ENCODE data around the gene LTB4R2. TPM values are rescaled to one million over a fixed set of nuclear protein-coding genes. Genes with fewer than 3 reads are reported as not detected.

Gene LTB4R2
- total RNA-seq, result 5.6 and 7.7 TPM in 2 replicates

GRCh38 chr14:24309538-24310264, at the start of gene LTB4R2:
TSS of gene LTB4R2 (plus strand) at chr14:24310140. CDS start at chr14:24310665, 525 bp downstream.

GRCh38 chr14:24262821-24263733, 46.9 kb upstream of the LTB4R2 start, which contains the start of gene TGM1:
TSS of gene TGM1 (minus strand) at chr14:24263177. CDS start at chr14:24262352, 825 bp downstream.

GRCh38 chr14:24271134-24271833, 38.7 kb upstream of the LTB4R2 start, which contains the start of gene RABGGTA:
TSS of gene RABGGTA (minus strand) at chr14:24271597. CDS start at chr14:24271115, 482 bp downstream.

GRCh38 chr14:24299255-24300191, 10.4 kb upstream of the LTB4R2 start, which contains the start of the genes DHRS1 and NOP9:
TSS of gene DHRS1 (minus strand) at chr14:24299780. CDS start at chr14:24299106, 674 bp downstream.
TSS of gene NOP9 (plus strand) at chr14:24299850. CDS start at chr14:24299955, 105 bp downstream.

GRCh38 chr14:24307575-24308341, 2.2 kb upstream of the LTB4R2 start, which contains the start of gene CIDEB:
TSS of gene CIDEB (minus strand) at chr14:24307977. CDS start at chr14:24307858, 119 bp downstream.

GRCh38 chr14:24310646-24311604, 985 bp downstream of the LTB4R2 start, which contains the start of gene LTB4R:
TSS of gene LTB4R (plus strand) at chr14:24311502. CDS start at chr14:24315652, 4,150 bp downstream.

GRCh38 chr14:24334431-24335291, 24.7 kb downstream of the LTB4R2 start, which contains the start of gene ADCY4:
TSS of gene ADCY4 (minus strand) at chr14:24335071. CDS start at chr14:24334652, 419 bp downstream.

GRCh38 chr14:24339284-24340151, 29.6 kb downstream of the LTB4R2 start, which contains the start of gene RIPK3:
TSS of gene RIPK3 (minus strand) at chr14:24339991. CDS start at chr14:24339826, 165 bp downstream.

Small RNA genes lying within 50 kb of the gene (small RNA-seq; reads per million reads assigned to genes)
- gene RF00026 (ENCODE audit: low replicate concordance), result not detected

Other genes with a start within 250 kb of the LTB4R2 start
- gene CPNE6, start 238.6 kb upstream of the LTB4R2 start, total RNA-seq, result under 0.01 TPM in 1 of 2 replicates, not detected in the other
- 10.3 and 48.8 TPM in 2 replicates for gene PCK2, start 215.8 kb upstream of the LTB4R2 start, total RNA-seq
- 42.9 and 54.3 TPM in 2 replicates for gene DCAF11, start 195.4 kb upstream of the LTB4R2 start, total RNA-seq
- gene NRL, start 195.2 kb upstream of the LTB4R2 start, total RNA-seq, result 0.72 and 1.3 TPM in 2 replicates
- gene FITM1, start 179.5 kb upstream of the LTB4R2 start, total RNA-seq, result 0.44 TPM in 1 of 2 replicates, not detected in the other
- gene PSME1, start 173.9 kb upstream of the LTB4R2 start, total RNA-seq, result 51.5 and 134 TPM in 2 replicates
- gene EMC9, start 168.5 kb upstream of the LTB4R2 start, total RNA-seq, result 14.3 and 14.9 TPM in 2 replicates
- gene PSME2, start 163.5 kb upstream of the LTB4R2 start, total RNA-seq, result 71.8 and 89.9 TPM in 2 replicates
- 57.8 and 65.3 TPM in 2 replicates for gene RNF31, start 162.6 kb upstream of the LTB4R2 start, total RNA-seq
- 58.9 and 78.3 TPM in 2 replicates for gene IRF9, start 148.9 kb upstream of the LTB4R2 start, total RNA-seq
- 4.6 and 5.2 TPM in 2 replicates for gene REC8, start 138.1 kb upstream of the LTB4R2 start, total RNA-seq
- gene IPO4, start 121.3 kb upstream of the LTB4R2 start, total RNA-seq, result 45.1 and 87.8 TPM in 2 replicates
- 89.9 and 103 TPM in 2 replicates for gene TM9SF1, start 114.7 kb upstream of the LTB4R2 start, total RNA-seq
- 0.14 and 0.22 TPM in 2 replicates for gene TSSK4, start 104.4 kb upstream of the LTB4R2 start, total RNA-seq
- 21.9 and 50.8 TPM in 2 replicates for gene CHMP4A, start 96.7 kb upstream of the LTB4R2 start, total RNA-seq
- 9.9 and 11.6 TPM in 2 replicates for gene MDP1, start 94.1 kb upstream of the LTB4R2 start, total RNA-seq
- gene NEDD8, start 77.8 kb upstream of the LTB4R2 start, total RNA-seq, result 86.8 and 89.3 TPM in 2 replicates
- 78.6 and 87.8 TPM in 2 replicates for gene GMPR2, start 77.2 kb upstream of the LTB4R2 start, total RNA-seq
- gene TINF2, start 67.5 kb upstream of the LTB4R2 start, total RNA-seq, result 46.6 and 73.7 TPM in 2 replicates
- 1.5 and 3.4 TPM in 2 replicates for gene TGM1, start 47.0 kb upstream of the LTB4R2 start, total RNA-seq
- 37.9 and 45.2 TPM in 2 replicates for gene RABGGTA, start 38.5 kb upstream of the LTB4R2 start, total RNA-seq
- gene DHRS1, start 10.4 kb upstream of the LTB4R2 start, total RNA-seq, result 12.7 and 23.0 TPM in 2 replicates
- gene NOP9, start 10.3 kb upstream of the LTB4R2 start, total RNA-seq, result 15.5 and 39.7 TPM in 2 replicates
- gene CIDEB, start 2.2 kb upstream of the LTB4R2 start, total RNA-seq, result 0.22 and 1.0 TPM in 2 replicates
- gene LTB4R, start 1.4 kb downstream of the LTB4R2 start, total RNA-seq, result 0.88 and 1.0 TPM in 2 replicates
- 0.66 and 3.1 TPM in 2 replicates for gene ADCY4, start 24.9 kb downstream of the LTB4R2 start, total RNA-seq
- not detected in 2 replicates for gene RIPK3, start 29.9 kb downstream of the LTB4R2 start, total RNA-seq
- gene NFATC4, start 58.0 kb downstream of the LTB4R2 start, total RNA-seq, result 35.7 and 57.7 TPM in 2 replicates
- 1.6 and 4.2 TPM in 2 replicates for gene NYNRIN, start 88.9 kb downstream of the LTB4R2 start, total RNA-seq
- 1.3 and 5.0 TPM in 2 replicates for gene CBLN3, start 119.5 kb downstream of the LTB4R2 start, total RNA-seq
- gene KHNYN, start 119.8 kb downstream of the LTB4R2 start, total RNA-seq, result 68.7 and 71.7 TPM in 2 replicates
- 14.5 and 19.7 TPM in 2 replicates for gene SDR39U1, start 132.6 kb downstream of the LTB4R2 start, total RNA-seq
- not detected in 2 replicates for gene CMA1, start 198.1 kb downstream of the LTB4R2 start, total RNA-seq

Data from placental pericyte (primary cell).